ENCODE data around the gene CPA4. TPM values are rescaled to one million over a fixed set of nuclear protein-coding genes. Genes with fewer than 3 reads are reported as not detected.

The CPA4 gene
- total and polyA plus RNA-seq, 8 donors: 4.5 to 12.4 (median 6.4) TPM

- no peak overlapping the region for H3K4me3 ChIP-seq
- intact Hi-C loops (cut with DNase I): no loop called here
- DNase-seq (no peak), FAIRE-seq (no peak), ATAC-seq (no peak)
- no peaks in the 10 kb centered on the region for H3K36me3 ChIP-seq
- no peaks in the 10 kb centered on the region for H3K9me3 ChIP-seq
- no peaks in the 10 kb centered on the region for H3K27me3 ChIP-seq
- no peaks in the 10 kb centered on the region for H3K4me1 ChIP-seq
- WGBS, 2 donors: 89 to 95% methylated on average over 10 of the region's 10 CpGs
- TF ChIP-seq, protein P1, sequence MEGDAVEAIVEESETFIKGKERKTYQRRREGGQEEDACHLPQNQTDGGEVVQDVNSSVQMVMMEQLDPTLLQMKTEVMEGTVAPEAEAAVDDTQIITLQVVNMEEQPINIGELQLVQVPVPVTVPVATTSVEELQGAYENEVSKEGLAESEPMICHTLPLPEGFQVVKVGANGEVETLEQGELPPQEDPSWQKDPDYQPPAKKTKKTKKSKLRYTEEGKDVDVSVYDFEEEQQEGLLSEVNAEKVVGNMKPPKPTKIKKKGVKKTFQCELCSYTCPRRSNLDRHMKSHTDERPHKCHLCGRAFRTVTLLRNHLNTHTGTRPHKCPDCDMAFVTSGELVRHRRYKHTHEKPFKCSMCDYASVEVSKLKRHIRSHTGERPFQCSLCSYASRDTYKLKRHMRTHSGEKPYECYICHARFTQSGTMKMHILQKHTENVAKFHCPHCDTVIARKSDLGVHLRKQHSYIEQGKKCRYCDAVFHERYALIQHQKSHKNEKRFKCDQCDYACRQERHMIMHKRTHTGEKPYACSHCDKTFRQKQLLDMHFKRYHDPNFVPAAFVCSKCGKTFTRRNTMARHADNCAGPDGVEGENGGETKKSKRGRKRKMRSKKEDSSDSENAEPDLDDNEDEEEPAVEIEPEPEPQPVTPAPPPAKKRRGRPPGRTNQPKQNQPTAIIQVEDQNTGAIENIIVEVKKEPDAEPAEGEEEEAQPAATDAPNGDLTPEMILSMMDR (IDR thresholded peaks at IDR 0.05): no peak
- H3K27ac ChIP-seq: no peak overlapping the region
Measured at GRCh38 chr7:130346177-130346905, 53.4 kb downstream of the CPA4 start.

GRCh38 chr7:130346941-130347340, 54.0 kb downstream of the CPA4 start:
- ATAC-seq: no peak
- no peak for FAIRE-seq
- Histone ChIP-seq H3K27me3 (no peaks in the 10 kb centered on the region), H3K9me3 (no peaks in the 10 kb centered on the region), H3K4me3 (no peak overlapping the region), H3K4me1 (no peaks in the 10 kb centered on the region), H3K36me3 (no peaks in the 10 kb centered on the region), H3K27ac (no peak overlapping the region)
- intact Hi-C loops (cut with DNase I): no loop called here
- TF ChIP-seq, protein P1 (IDR thresholded peaks at IDR 0.05): no peak
- 89 to 92% methylated on average over 12 of the region's 12 CpGs for WGBS, 2 donors
- DNase-seq: no peak

- FAIRE-seq (no peak), ATAC-seq (no peak)
Measured at GRCh38 chr7:130349911-130350782, 57.2 kb downstream of the CPA4 start.

DNA sequence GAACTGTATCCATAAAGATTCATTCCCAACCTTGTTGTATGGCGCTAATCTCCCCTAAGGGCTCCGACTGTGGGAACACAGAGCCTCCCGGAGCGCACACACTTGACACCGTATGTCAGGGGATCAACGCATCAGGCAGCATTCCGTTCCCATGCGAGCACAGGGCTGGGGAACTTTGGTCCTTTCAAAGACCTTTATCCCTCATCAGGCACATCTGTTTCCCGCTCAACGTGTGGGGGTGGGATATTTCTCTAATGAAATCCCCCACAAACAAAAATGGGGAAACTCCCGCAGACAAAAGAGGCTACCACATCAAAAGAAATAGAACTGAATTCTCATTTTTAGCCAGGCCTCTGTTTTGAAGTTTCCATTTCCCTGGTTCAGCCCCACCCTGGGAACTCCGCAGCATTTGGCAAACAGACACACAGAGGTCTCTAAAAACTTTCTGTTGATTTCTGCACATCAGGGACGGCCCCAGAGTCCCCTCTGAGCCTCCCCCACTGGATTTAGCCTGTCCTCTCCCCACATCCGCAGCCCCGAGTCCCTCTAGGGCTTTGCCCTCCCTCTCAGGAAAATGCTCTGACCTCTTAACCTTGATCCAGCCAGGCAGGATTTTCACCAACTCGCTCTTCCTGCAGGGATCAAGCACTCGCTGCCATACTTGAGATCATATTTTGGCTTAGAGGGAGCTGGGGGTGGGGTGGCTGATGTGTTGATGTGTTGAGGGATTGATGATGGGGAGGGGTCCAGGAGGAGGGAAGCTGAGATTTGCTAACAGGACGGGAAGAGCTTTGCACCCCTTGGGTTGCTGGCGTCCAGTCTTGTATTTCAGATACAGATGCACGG, 58.2 kb downstream of the CPA4 start:
- H3K27me3 ChIP-seq: no peaks in the 10 kb centered on the region
- H3K4me1 ChIP-seq: peaks cover 0 to 8% (median 0%) of the 10 kb centered on the region in 3 donors
- intact Hi-C loops (cut with DNase I): no loop called here
- 83 to 86% methylated on average over 20 of the region's 20 CpGs for WGBS, 2 donors
- no peak overlapping the region for H3K4me3 ChIP-seq
- no peak overlapping the region for H3K27ac ChIP-seq
- no peaks in the 10 kb centered on the region for H3K9me3 ChIP-seq
- DNase-seq (no peak), ATAC-seq (peak in 1 of 4 donors; percentile 18), FAIRE-seq (no peak)
- H3K36me3 ChIP-seq: no peaks in the 10 kb centered on the region
- TF ChIP-seq, protein P1 (IDR thresholded peaks at IDR 0.05): no peak

More at GRCh38 chr7:130349911-130350782, 57.2 kb downstream of the CPA4 start:
- intact Hi-C loops (cut with DNase I): no loop called here
- Histone ChIP-seq H3K36me3 (no peaks in the 10 kb centered on the region), H3K27me3 (no peaks in the 10 kb centered on the region), H3K4me3 (no peak overlapping the region), H3K9me3 (no peaks in the 10 kb centered on the region), H3K4me1 (peaks cover 0 to 8% (median 0%) of the 10 kb centered on the region in 3 donors), H3K27ac (no peak overlapping the region)
- 84 to 89% methylated on average over 16 of the region's 16 CpGs for WGBS, 2 donors
- TF ChIP-seq, protein P1 (IDR thresholded peaks at IDR 0.05): no peak
- no peak for DNase-seq

All from pancreas (tissue), 10 donors.